Esophagus squamous epithelium (tissue), 4 donors: Measurements from ENCODE around the gene KCNA3.

Experiments
- CTCF ChIP-seq, 6 experiments: fragments of 450-650 bp in 4 of 6; fragments of 200-600 bp in 2 of 6; sonication (generic) in 2 of 6; IDR thresholded peaks; one replicate each; pipeline ENCODE4 v1.5.1; 2016 to 2019; ENCODE audit warnings: antibody characterized with exemption in 6 of 6, mild to moderate bottlenecking in 4 of 6, moderate library complexity in 4 of 6
- POLR2A ChIP-seq, 4 donors: fragments of 450-650 bp; IDR thresholded peaks; one replicate each; pipeline ENCODE4 v1.6.1; 2017; ENCODE audit warnings: antibody characterized with exemption in 4 of 4, mild to moderate bottlenecking in 4 of 4, moderate library complexity in 3 of 4

GRCh38 chr1:110719908-110720307 lies 45.2 kb upstream of the KCNA3 start:
- TF ChIP-seq POLR2A (IDR thresholded peaks at IDR 0.05) (no peak), CTCF (IDR thresholded peaks at IDR 0.05) (no peak)
